ENCODE data around the gene NFE2. TPM values are rescaled to one million over a fixed set of nuclear protein-coding genes. Genes with fewer than 3 reads are reported as not detected.

The NFE2 gene
- total and polyA plus RNA-seq, 2 of the 8 experiments (the other 6 are each of a cell fraction or from before 2014, with no cell fraction given): 2.0 to 6.1 TPM

DNA sequence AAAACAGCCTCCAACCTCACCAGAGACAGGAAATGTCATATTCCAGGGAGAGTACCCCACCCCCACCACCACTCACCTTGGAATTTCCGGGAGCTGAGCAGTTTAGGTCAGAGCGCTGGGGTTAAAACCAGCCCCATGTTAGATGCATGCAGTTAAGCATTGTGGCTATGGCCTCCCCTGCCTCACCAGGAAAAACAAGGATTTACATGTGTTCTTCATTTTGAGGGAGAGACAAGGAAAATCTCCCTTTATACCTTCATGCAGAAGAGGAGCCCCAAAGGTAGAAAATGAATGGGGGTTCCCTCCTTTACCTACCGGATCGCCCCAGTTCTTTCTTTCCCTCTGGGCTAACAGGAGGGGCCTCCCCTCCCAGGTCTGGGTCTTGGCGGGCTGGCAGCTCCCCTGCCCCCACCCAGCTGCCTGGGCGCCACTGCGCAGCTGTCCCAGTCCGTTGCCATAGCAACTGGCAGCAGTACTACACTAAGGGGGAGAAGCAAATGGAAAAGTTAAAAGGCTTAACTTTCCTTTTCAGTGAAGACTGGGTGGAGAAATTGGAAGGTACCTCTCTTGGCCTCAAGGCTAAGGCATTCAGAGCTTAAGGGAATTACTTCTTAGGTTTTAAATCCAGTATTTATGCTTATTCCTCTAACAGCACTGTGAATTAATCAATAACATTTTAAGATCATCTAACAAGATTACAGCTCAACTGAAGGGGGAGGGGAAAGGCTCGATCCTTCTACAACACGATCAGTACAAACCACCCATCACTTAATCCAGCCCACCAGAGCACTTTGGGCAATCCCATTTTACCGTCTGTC, 41.4 kb downstream of the NFE2 start (continued):
- peak; percentile 84 for TF ChIP-seq TAF1 (IDR thresholded peaks at IDR 0.05; ENCODE audit: low read depth, low read length)

Data from H1 (cell line).